ENCODE results near the gene WWOX.

WWOX gene

GRCh38 chr16:78399384-78399783 is 299.9 kb downstream of the WWOX start:
- peak; percentile 54 for DNase-seq (ENCODE audit: low spot score)

GRCh38 chr16:78402833-78403232 is 303.4 kb downstream of the WWOX start:
- DNase-seq (ENCODE audit: low spot score): no peak

GRCh38 chr16:78405040-78405439 is 305.6 kb downstream of the WWOX start:
- no peak for DNase-seq (ENCODE audit: low spot score)

- DNase-seq (ENCODE audit: low spot score): no peak
These were observed 306.4 kb downstream of the WWOX start for GRCh38 chr16:78405833-78406232.

GRCh38 chr16:78407191-78407590 is 307.7 kb downstream of the WWOX start:
- DNase-seq (ENCODE audit: low spot score): no peak

GRCh38 chr16:78413651-78414050 is 314.2 kb downstream of the WWOX start:
- no peak for DNase-seq (ENCODE audit: low spot score)

GRCh38 chr16:78415013-78415412 is 315.6 kb downstream of the WWOX start:
- no peak for DNase-seq (ENCODE audit: low spot score)

GRCh38 chr16:78415669-78416068 is 316.2 kb downstream of the WWOX start:
- no peak for DNase-seq (ENCODE audit: low spot score)

GRCh38 chr16:78416400-78416799 is 316.9 kb downstream of the WWOX start:
- DNase-seq (ENCODE audit: low spot score): no peak

- no peak for DNase-seq (ENCODE audit: low spot score)
These were observed 321.8 kb downstream of the WWOX start for GRCh38 chr16:78421181-78421708.

- no peak for DNase-seq (ENCODE audit: low spot score)
These were observed 325.8 kb downstream of the WWOX start for GRCh38 chr16:78425281-78425680.

- DNase-seq (ENCODE audit: low spot score): no peak
These were observed 326.5 kb downstream of the WWOX start for GRCh38 chr16:78425891-78426510.

GRCh38 chr16:78428193-78428592 is 328.7 kb downstream of the WWOX start:
- no peak for DNase-seq (ENCODE audit: low spot score)

- no peak for DNase-seq (ENCODE audit: low spot score)
These were observed 330.8 kb downstream of the WWOX start for GRCh38 chr16:78430281-78430680.

- no peak for DNase-seq (ENCODE audit: low spot score)
These were observed 331.7 kb downstream of the WWOX start for GRCh38 chr16:78431004-78431670.

GRCh38 chr16:78431701-78432100 is 332.2 kb downstream of the WWOX start:
- no peak for DNase-seq (ENCODE audit: low spot score)

- DNase-seq (ENCODE audit: low spot score): peak; percentile 23
These were observed 333.0 kb downstream of the WWOX start for GRCh38 chr16:78432451-78432850.

- DNase-seq (ENCODE audit: low spot score): no peak
These were observed 333.7 kb downstream of the WWOX start for GRCh38 chr16:78433116-78433515.

- peak; percentile 1 for DNase-seq (ENCODE audit: low spot score)
These were observed 334.9 kb downstream of the WWOX start for GRCh38 chr16:78434401-78434800.

- DNase-seq (ENCODE audit: low spot score): peak; percentile 18
These were observed 335.8 kb downstream of the WWOX start for GRCh38 chr16:78435260-78435659.

GRCh38 chr16:78436023-78436422 is 336.6 kb downstream of the WWOX start:
- peak; percentile 20 for DNase-seq (ENCODE audit: low spot score)

GRCh38 chr16:78436846-78437245 is 337.4 kb downstream of the WWOX start:
- peak; percentile 1 for DNase-seq (ENCODE audit: low spot score)

- peak; percentile 22 for DNase-seq (ENCODE audit: low spot score)
These were observed 338.0 kb downstream of the WWOX start for GRCh38 chr16:78437352-78437968.

Measured in ecto neural progenitor cell (in vitro differentiated cells).